HG03196 (cell line): ENCODE measurements around the gene RANBP9.

Source experiments
- ATAC-seq: cut with Tn5 transposase; IDR thresholded peaks from one replicate; pipeline ENCODE4 v1.9.1; 2021; ENCODE audit not compliant: unreplicated experiment

Gene RANBP9

DNA sequence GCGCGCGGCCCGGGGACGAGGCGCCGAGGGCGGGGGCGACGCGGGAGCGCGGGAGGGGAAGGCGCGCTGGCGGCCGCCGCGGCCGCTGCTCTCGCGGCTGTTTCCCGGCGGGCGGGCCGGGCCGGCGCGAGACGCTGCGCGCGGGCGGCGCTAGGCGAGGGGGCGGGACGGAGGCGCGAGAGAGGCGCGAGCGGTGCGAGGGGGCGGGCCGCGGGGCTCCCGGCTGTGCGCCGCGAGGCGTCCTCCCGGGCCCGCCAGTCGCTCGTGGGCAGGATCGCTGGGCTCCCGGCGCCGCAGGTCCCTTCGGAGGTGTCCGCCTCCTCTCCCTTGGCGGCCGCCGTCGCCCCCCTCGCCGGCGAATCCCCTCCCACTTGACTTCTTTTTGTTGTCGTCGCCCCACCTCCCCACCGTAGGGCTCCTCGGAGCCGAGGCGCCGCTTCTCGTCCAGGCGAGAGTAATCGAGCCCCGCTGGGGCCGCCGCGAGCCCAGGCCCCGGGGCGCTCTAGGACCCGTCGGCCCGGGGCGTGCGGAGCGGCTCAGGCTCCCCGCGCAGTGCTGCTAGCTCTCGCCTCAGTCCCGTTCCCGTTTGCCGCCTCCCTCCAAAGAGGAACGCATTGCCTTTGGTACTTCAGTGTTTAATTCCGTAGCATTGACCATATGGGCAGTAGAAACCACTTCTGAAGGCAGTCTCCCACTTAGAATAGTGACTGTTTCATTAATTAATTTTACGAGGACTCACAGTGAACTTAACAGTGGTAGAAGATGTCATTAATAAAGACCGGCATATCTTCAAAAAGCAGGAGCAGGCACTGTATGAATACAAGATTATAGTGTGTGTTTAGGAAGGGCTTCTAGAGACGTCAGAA is at the start of gene RANBP9:
Gene RANBP9, minus strand, starts transcription at position 103 of the 866 bp plus-strand sequence. CDS start 330 bp downstream, outside the sequence.
- ATAC-seq: peak; percentile 79

DNA sequence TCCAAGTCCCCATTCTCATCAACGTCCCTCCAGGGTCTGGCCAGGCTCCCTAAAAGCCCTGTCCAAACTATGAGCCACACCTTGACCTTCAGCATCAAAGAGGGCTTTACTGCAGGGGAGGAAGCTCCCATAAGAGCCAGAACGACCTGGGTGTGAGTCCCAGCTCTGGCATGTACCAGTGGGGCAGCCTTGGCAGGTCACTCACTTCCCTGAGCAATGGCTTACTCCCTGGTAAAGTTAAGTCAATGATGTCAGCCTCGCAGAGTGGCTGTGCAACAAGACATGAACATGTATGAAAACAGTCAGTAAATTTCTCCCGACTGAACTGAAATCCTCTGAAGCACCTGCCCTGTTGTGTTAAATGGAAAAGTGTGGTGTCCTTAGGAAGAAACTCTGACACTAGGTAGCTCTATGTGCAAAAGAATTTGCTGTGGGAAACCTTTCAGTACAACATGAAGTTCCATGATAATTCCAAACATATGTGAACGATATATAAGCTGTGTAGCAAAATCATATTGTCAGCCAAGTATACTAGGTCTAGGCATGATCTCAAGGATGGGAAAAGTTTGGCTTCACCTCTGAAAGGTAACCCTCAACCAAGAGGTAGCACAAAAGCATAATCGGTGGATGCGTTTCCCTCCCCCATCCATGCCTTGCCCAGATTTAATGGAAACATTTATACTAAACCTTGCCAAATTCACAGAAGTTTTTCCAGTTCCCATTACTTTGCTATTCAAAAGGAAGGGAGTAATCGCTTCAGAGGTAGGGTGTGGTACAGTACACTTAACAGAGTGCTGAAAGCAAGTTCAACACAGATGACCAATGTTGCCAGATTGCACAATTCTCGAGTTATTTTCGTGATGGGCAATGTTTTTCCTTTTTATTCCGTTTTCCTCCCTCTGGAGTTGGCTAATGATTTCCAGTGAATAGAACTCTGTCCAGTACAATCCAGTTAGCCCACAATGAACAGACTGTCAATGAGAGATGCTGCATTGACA is 49.0 kb upstream of the RANBP9 start:
- no peak for ATAC-seq

DNA sequence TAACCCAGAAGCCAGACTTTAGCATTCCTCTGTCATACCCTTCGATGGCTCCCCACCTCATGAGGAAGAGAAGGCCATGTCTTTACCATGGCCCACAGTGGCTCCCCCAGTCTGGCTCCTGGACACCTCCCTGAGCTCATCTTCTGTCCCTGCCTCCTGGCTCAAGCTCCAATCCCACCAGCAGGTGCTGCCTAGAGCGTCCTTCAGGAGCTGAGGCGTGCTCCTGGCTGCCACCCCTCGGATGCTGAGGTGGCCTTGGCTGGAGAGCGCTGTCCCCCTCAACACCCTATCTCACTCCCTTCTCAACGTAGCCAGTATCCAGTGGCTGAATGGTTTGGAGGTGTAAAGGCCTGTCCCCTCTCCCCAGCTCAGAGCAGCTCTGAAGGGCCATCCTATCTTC is 47.4 kb upstream of the RANBP9 start:
- ATAC-seq: no peak

DNA sequence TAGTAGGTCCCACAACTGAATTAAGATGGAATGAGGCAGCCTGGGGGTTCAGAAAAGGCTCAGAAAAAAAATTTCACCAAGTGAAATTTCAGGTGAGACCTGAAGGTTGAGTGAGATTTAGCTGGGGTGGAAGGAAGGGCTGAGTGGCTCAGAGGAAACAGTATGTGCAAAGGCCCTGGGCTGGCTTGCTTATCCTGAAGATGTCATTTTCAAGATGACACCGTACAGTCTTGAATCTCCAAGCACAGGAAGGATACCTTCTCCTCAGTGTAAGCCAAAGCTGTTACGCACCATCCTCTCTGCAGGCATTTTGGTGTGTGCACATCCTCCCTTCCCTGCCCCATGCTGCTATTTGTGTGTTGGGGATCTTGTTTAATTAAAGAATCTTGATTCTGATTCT is 43.0 kb upstream of the RANBP9 start:
- no peak for ATAC-seq

DNA sequence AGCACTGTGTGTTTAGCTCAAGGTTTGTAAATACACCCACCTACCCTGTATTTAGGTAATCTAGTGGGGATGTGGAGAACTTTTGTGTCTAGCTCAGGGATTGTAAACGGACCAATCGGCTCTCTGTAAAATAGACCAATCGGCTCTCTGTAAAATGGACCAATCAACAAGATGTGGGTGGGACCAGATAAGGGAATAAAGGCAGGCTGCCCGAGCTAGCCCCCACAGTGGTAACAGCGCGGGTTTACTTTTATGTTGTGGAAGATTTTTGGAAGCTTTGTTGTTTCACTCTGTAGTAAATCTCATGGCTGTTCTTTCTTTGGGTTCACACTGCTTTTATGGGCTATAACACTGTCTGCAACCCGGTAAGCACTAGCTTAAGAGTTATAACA is 32.1 kb upstream of the RANBP9 start:
- ATAC-seq: no peak

DNA sequence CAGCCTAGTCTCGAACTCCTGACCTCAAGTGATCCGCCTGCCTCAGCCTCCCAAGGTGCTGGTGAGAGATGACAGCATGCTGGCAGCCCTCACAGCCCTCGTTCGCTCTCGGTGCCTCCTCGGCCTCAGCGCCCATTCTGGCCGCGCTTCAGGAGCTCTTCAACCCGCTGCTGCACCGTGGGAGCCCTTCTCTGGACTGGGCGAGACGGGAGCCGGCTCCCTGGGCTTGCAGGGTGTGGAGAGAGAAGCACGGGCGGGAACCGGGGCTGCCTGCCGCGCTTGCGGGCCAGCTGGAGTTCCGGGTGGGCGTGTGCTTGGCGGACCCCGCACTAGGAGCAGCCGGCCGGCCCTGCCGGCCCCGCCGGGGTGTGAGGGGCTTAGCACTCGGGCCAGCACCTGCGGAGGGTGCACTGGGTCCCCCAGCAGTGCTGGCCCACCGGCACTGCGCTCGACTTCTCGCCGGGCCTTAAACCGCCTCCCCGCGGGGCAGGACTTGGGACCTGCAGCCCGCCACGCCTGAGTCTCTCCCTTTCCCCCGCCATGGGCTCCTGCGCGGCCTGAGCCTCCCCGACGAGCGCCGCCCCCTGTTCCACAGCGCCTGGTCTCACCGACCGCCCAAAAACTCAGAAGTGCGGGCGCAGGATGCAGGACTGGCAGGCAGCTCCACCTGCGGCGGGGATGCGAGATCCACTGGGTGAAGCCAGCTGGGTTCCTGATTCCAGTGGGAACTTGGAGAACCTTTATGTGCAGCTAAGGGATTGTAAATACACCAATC is 31.5 kb upstream of the RANBP9 start:
- no peak for ATAC-seq

DNA sequence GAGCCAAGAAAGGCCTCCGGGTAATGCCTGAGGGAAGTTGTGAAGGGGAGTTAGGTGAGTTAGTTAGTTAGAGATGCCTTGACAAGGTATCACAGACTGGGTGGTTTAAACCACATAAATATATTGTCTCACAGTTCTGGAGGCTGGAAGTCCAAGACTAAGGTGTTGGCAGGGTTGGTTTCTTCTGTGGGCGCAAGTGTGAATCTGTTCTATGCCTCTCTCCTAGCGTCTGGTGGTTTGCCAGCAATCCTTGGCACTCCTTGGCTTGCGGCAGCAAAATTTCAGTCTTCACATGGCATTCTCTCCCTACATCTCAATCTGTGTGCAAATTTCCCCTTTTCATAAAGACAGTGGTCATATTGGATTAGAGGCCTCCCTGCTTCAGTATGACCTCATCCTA is 29.7 kb upstream of the RANBP9 start:
- no peak for ATAC-seq

DNA sequence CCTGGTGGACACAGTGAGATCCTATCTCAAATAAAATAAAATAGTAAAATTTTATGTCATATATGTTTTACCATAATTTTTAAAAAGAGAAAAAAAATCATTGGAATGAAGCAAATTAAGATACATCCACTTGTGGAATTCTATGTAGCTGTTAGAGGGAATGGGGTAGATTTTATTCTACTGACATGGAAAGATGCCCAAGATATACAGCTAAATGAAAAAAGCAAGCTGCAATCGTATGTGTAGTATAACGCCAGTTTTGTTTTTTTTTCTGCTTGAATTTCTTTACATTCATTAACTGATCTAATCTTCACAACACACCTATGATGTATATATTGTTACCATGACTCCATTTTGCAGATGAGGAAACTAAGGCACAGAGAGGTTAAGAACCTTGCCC is 23.4 kb upstream of the RANBP9 start:
- ATAC-seq: no peak

DNA sequence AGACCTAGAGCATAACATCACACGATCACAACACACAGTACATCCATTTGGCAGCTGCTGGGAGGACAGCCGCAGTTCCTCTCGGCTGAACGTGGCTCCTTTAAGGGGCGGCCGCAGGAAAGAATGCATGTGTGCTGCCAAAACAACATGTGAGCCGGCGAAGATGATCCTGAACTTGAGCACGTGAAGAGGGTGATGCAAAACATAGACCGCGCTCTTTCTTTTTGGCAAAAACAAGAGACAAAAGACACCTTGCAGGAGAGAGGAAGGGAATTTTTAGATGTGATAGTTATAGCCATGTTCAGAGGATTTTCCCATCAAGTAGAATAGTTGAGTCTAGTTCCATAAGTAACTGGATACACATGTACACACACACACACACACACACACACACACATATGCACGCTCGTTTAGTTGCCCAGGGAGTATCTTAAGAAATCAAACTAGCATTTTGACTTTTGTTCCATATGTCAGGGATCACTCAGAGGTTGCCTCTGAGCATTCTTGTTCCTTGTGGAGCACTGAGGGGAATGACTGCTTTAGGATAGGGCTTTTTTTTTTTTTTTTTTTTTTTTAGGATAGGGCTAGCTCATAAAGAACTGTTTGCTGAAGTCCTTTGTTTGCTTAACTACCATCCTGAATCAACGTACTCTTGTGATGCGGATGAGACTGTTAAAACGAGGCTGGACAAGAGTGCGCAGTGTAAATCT is 21.7 kb upstream of the RANBP9 start:
- ATAC-seq: no peak

DNA sequence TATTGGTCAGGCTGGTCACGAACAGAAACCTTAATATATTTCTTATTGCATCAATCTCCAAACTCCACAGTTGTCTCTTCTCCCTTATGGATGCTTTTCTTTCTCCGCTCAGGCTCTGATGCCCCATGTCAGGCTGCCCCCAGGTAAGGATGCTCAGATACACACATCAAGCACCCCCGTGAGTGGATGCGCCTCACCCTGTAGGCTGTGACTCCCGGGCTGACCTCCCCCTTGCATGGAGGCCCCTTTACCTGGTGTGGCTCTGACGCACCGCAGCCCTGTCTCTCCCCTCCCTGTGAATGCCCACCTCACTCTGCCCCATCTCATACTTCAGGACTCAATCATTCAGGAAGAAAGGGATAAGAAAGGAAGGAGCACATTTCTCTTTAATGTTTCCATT is 19.1 kb upstream of the RANBP9 start:
- ATAC-seq: no peak

DNA sequence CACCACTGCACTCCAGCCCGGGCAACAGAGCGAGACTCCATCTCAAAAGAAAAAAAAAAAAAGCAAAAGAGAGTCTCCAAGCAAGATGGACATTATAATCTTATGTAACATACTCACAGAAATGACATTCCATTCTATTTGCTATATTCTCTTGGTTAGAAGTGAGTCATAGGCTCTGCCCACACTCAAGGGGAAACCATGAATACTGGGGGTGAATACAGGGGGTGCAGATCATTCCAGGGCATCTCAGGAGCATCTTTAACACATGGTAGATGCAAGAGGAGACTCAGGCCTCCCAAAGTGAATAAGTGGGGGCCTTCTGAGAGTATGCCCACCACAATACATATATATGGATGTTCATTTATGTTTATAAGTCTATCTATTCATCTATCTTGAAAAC is 18.3 kb upstream of the RANBP9 start:
- no peak for ATAC-seq

DNA sequence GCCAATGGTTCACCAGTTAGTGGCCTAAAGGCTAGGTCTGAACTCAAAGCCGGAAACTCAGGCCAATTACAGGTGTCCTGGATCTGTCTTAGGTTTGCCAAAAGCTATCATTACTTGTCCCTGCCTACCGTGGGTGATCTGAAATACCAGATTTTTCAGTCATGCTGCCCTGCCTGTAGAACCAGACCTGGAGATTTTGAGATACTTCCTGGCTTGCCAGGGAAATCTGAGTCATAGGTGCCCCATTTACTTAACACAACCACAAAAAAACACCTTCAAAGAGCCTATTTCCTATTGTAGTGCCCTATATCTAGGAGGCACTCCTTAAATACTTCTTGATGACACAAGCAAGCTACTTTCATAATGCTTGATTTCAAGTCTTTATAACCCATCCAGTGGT is 13.9 kb upstream of the RANBP9 start:
- no peak for ATAC-seq

DNA sequence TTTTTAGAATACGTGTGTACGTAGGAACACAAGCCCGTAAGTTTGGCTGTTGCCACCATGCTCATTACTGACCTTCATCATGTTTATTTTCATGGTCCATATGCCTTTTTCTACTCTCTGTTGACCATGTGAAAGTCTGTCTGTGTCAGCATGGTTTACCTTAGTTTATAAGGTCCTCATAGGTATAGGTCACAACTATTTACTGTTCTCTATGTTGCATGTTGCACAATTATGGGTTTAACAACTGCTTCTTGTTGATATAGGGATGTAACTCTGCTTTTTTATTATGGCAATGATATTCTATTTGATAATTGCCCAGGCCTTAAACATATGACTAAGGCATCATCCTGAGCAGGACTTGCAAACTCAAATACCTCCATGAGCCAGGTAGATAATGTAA is 13.4 kb upstream of the RANBP9 start:
- ATAC-seq: no peak

DNA sequence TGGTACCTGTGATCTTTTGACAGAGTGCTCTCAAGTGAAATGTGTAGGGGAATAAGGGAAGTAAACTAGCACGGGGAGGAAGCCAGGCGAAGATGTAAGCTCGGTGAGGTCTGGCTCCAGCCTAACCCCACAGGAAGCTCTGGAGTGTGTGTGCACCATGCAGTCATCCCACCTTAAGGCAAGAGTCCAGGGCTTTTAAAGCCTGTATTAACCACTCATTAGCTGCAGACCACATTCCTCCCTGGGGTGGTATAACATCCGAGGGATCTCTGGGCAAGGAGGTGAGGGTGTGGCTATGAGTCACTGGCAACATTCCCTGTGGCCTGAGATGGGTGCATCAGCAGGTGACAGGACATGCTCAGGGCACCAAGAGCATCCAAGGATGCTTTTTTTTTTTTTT is 12.5 kb upstream of the RANBP9 start:
- no peak for ATAC-seq

DNA sequence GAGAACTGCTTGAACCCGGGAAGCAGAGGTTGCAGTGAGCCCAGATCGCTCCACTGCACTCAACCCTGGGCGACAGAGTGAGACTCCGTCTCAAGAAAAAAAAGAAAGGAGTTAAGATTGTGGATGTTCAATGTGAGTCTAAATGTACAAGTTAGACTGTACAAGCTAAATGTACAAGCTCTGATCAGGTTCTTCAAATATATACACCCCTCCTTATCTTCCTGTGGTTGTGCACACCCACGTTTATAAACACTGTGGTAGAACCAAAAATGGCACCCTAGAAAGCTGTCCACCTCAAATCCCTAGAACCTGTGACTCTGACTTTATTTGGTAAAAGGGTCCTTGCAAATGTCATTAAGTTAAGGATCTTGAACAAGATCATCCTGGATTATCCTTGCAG is 11.2 kb upstream of the RANBP9 start:
- no peak for ATAC-seq

DNA sequence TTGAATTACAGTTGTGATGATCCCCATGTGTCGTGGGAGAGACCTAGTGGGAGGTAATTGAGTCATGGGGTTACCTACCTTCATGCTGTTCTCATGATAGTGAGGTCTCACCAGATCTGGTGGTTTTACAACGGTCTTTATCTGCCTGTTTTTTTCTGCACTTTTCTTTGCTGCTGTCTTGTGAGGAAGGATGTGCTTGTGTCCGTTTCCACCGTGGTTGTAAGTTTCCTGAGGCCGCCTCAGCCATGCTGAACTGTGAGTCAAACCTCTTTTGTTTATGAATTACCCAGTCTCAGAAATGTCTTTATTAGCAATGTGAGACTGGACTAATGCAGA is 6.5 kb upstream of the RANBP9 start:
- ATAC-seq: no peak

DNA sequence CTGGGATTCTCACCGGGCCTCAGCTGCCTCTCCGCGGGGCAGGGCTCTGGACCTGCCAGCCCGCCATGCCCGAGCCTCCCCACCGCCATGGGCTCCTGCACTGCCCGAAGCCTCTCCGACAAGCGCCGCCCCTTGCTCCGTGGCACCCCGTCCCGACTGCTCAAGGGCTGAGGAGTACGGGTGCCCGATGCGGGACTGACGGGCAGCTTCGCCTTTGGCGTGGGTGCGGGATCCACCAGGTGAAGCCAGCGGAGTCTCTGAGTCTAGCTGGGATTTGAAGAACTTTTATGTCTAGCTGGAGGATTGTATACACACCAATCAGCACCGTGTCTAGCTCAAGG is 5.3 kb upstream of the RANBP9 start:
- no peak for ATAC-seq

DNA sequence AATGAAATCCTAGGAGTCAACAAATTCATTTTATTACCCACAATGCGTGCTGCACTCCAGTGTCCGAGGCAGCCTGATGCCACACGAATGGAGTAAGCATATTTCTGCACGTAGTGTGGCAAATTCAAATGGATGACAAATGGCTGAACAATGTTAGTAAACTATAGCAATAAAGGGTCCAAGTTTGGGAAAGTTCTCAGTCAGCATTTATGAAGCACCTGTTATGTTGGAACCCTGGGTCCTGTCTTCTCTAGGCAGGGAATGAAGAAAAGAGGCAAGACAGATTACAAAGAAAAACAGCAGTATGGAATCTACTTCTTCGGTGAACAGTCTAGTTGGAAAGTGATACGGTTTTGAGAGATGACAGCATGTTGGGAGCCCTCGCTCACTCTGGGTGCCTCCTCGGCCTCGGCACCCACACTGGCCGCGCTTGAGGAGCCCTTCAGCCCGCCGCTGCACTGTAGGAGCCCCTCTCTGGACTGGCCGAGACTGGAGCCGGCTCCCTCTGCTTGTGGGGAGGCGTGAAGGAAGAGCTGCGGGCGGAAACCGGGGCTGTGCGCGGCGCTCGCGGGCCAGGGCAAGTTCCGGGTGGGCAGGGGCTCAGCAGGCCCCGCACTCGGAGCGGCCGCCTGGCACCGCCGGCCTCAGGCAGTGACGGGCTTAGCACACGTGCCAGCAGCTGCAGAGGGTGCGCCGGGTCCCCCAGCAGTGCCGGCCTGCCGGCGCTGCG is 4.8 kb upstream of the RANBP9 start:
- no peak for ATAC-seq

DNA sequence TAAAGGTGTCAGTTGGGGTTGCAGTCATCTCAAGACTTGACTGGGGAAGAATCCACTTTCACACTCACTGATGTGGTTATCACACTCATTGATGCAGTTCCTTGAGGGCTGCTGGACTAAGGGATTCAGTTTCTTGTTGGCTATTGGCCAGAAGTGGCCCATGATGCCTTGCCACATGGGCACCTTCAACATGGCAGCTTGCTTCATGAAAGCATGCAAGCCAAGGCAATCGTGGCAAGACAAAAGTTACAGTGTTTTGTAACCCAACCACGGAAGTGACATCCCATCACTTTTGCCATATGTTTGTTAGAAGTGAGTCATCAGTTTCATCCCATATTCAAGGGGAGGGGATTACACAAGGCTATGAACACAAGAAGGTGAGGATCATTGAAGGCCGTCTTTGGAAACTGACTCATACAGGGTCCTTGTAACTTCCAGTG is 3.8 kb upstream of the RANBP9 start:
- no peak for ATAC-seq

DNA sequence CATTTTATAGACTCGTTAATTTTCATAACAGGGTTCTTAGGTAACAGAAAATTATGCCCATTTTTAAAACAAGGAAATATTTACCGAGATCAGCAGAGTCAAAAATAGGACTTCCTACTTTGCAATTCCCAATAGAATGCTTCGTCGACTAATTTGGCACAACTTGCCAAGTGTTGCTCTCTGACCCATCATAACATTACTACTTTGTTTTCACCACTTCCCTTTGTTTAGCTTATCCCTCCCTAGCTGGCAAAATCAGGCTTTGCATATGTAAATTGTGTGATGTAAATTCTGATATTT is 914 bp upstream of the RANBP9 start:
- ATAC-seq: no peak
